SU-DHL-6 (cell line): ENCODE data around the gene OR5D16.

Experiments used
- H2AFZ ChIP-seq: fragments of 200-600 bp; sonication (generic); 2 replicates; pipeline ENCODE4 v1.6.1; 2014; ENCODE audit warnings: low read depth, mild to moderate bottlenecking, moderate library complexity, mixed read lengths, antibody characterized with exemption, low read length; ENCODE audit not compliant: severe bottlenecking
- H3F3A ChIP-seq: fragments of 200-600 bp; shearing (Covaris generic); 2 replicates; pipeline ENCODE4 v1.6.0; 2016; ENCODE audit warnings: antibody characterized with exemption, mild to moderate bottlenecking; ENCODE audit not compliant: insufficient read depth
- H3K27ac ChIP-seq: fragments of 200-600 bp; sonication (generic); 2 replicates; pipeline ENCODE4 v1.5.1; 2016; ENCODE audit warnings: low read depth, mild to moderate bottlenecking, low read length, moderate library complexity, mixed read lengths
- H3K27me3 ChIP-seq: fragments of 200-600 bp; sonication (generic), shearing (Covaris generic); 2 replicates; pipeline ENCODE4 v1.6.0; 2014; ENCODE audit warnings: mild to moderate bottlenecking, low read length
- H3K36me3 ChIP-seq: fragments of 200-600 bp; sonication (generic); 2 replicates; pipeline ENCODE4 v1.6.1; 2014; ENCODE audit warnings: mild to moderate bottlenecking, low read length, mixed read lengths
- H3K4me2 ChIP-seq: fragments of 300-600, 200-600 bp; shearing (Covaris generic), sonication (generic); 2 replicates; pipeline ENCODE4 v1.6.0; 2014; ENCODE audit warnings: low read length, low read depth, mild to moderate bottlenecking; ENCODE audit not compliant: poor library complexity, severe bottlenecking
- H3K4me3 ChIP-seq: fragments of 200-600 bp; sonication (generic); 2 replicates; pipeline ENCODE4 v1.5.1; 2014; ENCODE audit warnings: antibody characterized with exemption, low read length, mild to moderate bottlenecking, mixed read lengths; ENCODE audit not compliant: insufficient read depth, poor library complexity, severe bottlenecking
- H3K79me2 ChIP-seq: fragments of 200-600 bp; sonication (generic); 2 replicates; pipeline ENCODE4 v1.6.1; 2014; ENCODE audit warnings: mild to moderate bottlenecking, low read length, moderate library complexity; ENCODE audit not compliant: insufficient read depth
- H3K9ac ChIP-seq: fragments of 200-600 bp; sonication (generic); 2 replicates; pipeline ENCODE4 v1.7.0; 2014; ENCODE audit warnings: mild to moderate bottlenecking, low read length
- H3K9me2 ChIP-seq: fragments of 200-600 bp; sonication (generic); replicated peaks from 2 replicates; pipeline ENCODE4 v1.6.1; 2014; ENCODE audit warnings: low read length; ENCODE audit not compliant: insufficient read depth
- H3K9me3 ChIP-seq: fragments of 200-600 bp; sonication (generic); 2 replicates; pipeline ENCODE4 v1.6.1; 2014; ENCODE audit warnings: low read length, mixed read lengths; ENCODE audit not compliant: insufficient read depth
- H4K20me1 ChIP-seq: fragments of 200-600 bp; sonication (generic); 2 replicates; pipeline ENCODE4 v1.6.1; 2014; ENCODE audit warnings: low read depth, mild to moderate bottlenecking, antibody characterized with exemption, low read length, moderate library complexity, mixed read lengths
- CTCF ChIP-seq: fragments of 200-600 bp; sonication (generic); IDR thresholded peaks from one replicate; pipeline ENCODE4 v1.5.1; 2017; ENCODE audit warnings: antibody characterized with exemption, mild to moderate bottlenecking, low read length, moderate library complexity; ENCODE audit not compliant: insufficient read depth, poor library complexity, severe bottlenecking
- EZH2phosphoT487 ChIP-seq: fragments of 200-600 bp; sonication (generic), shearing (Covaris generic); conservative IDR thresholded peaks from 2 replicates; pipeline ENCODE4 v1.6.1; 2018; ENCODE audit warnings: mild to moderate bottlenecking, antibody characterized with exemption, low read length, moderate library complexity, mixed read lengths

The OR5D16 gene

GRCh38 chr11:55795256-55795655 is 43.3 kb upstream of the OR5D16 start, which contains the start of gene OR5D14:
TSS of gene OR5D14 (plus strand) at chr11:55795556. CDS start at chr11:55795556, 0 bp downstream.
- Histone ChIP-seq H3F3A (no peaks in the 10 kb centered on the region), H3K4me3 (no peak within 1 kb of the TSS), H3K27ac (no peak within 1 kb of the TSS), H3K27me3 (no peaks in the 10 kb centered on the region), H3K36me3 (no peaks in the 10 kb centered on the region), H3K9me3 (no peaks in the 10 kb centered on the region), H3K4me2 (no peak within 1 kb of the TSS), H3K9ac (no peak within 1 kb of the TSS), H3K79me2 (no peaks in the 10 kb centered on the region), H2AFZ (no peak within 1 kb of the TSS), H3K9me2 (no peaks in the 10 kb centered on the region), H4K20me1 (no peaks in the 10 kb centered on the region)
- TF ChIP-seq EZH2phosphoT487 (no peak), CTCF (no peak)

- no peak overlapping the region for H3K9ac ChIP-seq
- H3K27me3 ChIP-seq = no peaks in the 10 kb centered on the region
- H3K79me2 ChIP-seq = no peaks in the 10 kb centered on the region
- no peaks in the 10 kb centered on the region for H3K9me2 ChIP-seq
- no peak overlapping the region for H3K4me3 ChIP-seq
- no peak overlapping the region for H3K4me2 ChIP-seq
- H3F3A ChIP-seq = no peaks in the 10 kb centered on the region
- no peaks in the 10 kb centered on the region for H3K9me3 ChIP-seq
- H3K27ac ChIP-seq = no peak overlapping the region
- H3K36me3 ChIP-seq = no peaks in the 10 kb centered on the region
- H4K20me1 ChIP-seq = no peaks in the 10 kb centered on the region
- H2AFZ ChIP-seq = no peak overlapping the region
- TF ChIP-seq CTCF (no peak), EZH2phosphoT487 (no peak)
Measured at GRCh38 chr11:55806248-55806647, 32.3 kb upstream of the OR5D16 start.

- H2AFZ ChIP-seq = no peak within 1 kb of the TSS
- no peaks in the 10 kb centered on the region for H3K79me2 ChIP-seq
- no peaks in the 10 kb centered on the region for H3K36me3 ChIP-seq
- no peaks in the 10 kb centered on the region for H3F3A ChIP-seq
- TF ChIP-seq CTCF (no peak), EZH2phosphoT487 (no peak)
- no peak within 1 kb of the TSS for H3K9ac ChIP-seq
- H4K20me1 ChIP-seq = no peaks in the 10 kb centered on the region
- H3K4me3 ChIP-seq = no peak within 1 kb of the TSS
- H3K27me3 ChIP-seq = no peaks in the 10 kb centered on the region
- H3K27ac ChIP-seq = no peak within 1 kb of the TSS
- H3K9me3 ChIP-seq = no peaks in the 10 kb centered on the region
- H3K4me2 ChIP-seq = no peak within 1 kb of the TSS
- no peaks in the 10 kb centered on the region for H3K9me2 ChIP-seq
Measured at GRCh38 chr11:55811067-55811466, 27.5 kb upstream of the OR5D16 start, which contains the start of gene OR5L1. TSS of gene OR5L1 (plus strand) at chr11:55811367. CDS start at chr11:55811467, 100 bp downstream.
